ENCODE measurements around the gene ZNF618.

ZNF618 gene

GRCh38 chr9:114002271-114002985 lies 126.3 kb downstream of the ZNF618 start:
- no peak overlapping the region for H3K4me3 ChIP-seq (ENCODE audit: low read depth, low read length)
- TF ChIP-seq, protein P1, sequence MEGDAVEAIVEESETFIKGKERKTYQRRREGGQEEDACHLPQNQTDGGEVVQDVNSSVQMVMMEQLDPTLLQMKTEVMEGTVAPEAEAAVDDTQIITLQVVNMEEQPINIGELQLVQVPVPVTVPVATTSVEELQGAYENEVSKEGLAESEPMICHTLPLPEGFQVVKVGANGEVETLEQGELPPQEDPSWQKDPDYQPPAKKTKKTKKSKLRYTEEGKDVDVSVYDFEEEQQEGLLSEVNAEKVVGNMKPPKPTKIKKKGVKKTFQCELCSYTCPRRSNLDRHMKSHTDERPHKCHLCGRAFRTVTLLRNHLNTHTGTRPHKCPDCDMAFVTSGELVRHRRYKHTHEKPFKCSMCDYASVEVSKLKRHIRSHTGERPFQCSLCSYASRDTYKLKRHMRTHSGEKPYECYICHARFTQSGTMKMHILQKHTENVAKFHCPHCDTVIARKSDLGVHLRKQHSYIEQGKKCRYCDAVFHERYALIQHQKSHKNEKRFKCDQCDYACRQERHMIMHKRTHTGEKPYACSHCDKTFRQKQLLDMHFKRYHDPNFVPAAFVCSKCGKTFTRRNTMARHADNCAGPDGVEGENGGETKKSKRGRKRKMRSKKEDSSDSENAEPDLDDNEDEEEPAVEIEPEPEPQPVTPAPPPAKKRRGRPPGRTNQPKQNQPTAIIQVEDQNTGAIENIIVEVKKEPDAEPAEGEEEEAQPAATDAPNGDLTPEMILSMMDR (conservative IDR thresholded peaks at IDR 0.05; ENCODE audit: low read depth, low read length): no peak
- DNase-seq (ENCODE audit: low read depth): no peak

DNA sequence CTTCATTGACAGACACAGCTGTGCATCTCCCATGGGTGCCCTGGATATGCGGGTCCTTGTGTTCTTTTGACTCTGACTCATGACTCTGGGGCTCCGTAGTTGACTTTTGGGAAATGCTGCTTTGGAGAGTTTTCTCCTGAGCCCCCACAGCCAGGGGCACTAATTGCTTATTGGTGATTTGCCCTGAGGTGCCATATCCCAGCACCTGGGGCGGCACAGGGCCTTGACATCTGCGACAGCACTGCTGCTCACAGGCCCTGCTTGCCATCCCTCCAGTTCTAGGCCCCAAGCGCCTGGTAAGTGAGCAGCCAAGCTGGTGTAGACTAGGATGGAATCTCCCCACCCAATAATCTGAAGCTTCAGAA lies 126.9 kb downstream of the ZNF618 start:
- DNase-seq (ENCODE audit: low read depth): no peak
- TF ChIP-seq, protein P1 (conservative IDR thresholded peaks at IDR 0.05; ENCODE audit: low read depth, low read length): no peak
- no peak overlapping the region for H3K4me3 ChIP-seq (ENCODE audit: low read depth, low read length)

- DNase-seq (ENCODE audit: low read depth): no peak
- TF ChIP-seq, protein P1 (conservative IDR thresholded peaks at IDR 0.05; ENCODE audit: low read depth, low read length): no peak
- H3K4me3 ChIP-seq (ENCODE audit: low read depth, low read length): no peak overlapping the region
Observed at GRCh38 chr9:114003351-114003750, 127.2 kb downstream of the ZNF618 start.

- DNase-seq (ENCODE audit: low read depth): no peak
- no peak overlapping the region for H3K4me3 ChIP-seq (ENCODE audit: low read depth, low read length)
- TF ChIP-seq, protein P1 (conservative IDR thresholded peaks at IDR 0.05; ENCODE audit: low read depth, low read length): no peak
Observed at GRCh38 chr9:114003758-114004157, 127.6 kb downstream of the ZNF618 start.

DNA sequence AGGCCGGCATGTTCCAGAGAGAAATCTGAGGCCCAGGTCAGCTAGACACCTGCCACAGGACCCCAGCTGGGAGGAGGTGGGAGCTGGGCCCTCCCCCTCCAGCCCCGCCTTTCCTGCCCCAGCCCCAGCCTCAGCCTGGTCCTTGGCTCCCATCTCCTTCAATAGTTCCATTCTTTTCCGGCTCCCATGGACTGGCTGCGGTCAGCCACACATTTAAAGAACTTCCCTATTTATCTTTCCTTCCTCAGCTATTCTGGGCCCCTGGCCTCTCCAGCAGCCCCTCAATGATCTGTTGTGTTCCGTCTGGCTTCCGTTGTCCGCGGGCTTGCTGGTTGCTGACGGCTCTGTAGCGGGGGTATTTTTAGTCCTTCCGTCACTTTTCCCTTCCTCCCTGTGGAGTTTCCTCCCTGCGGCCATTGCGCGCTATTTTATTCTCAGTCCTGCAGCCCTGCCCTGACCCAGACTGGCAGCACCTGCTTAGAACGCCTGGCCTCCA lies 128.2 kb downstream of the ZNF618 start:
- no peak overlapping the region for H3K4me3 ChIP-seq (ENCODE audit: low read depth, low read length)
- DNase-seq (ENCODE audit: low read depth): no peak
- TF ChIP-seq, protein P1 (conservative IDR thresholded peaks at IDR 0.05; ENCODE audit: low read depth, low read length): no peak

GRCh38 chr9:114005371-114006154 lies 129.5 kb downstream of the ZNF618 start:
- DNase-seq (ENCODE audit: low read depth): no peak
- TF ChIP-seq, protein P1 (conservative IDR thresholded peaks at IDR 0.05; ENCODE audit: low read depth, low read length): no peak
- H3K4me3 ChIP-seq (ENCODE audit: low read depth, low read length): no peak overlapping the region

Data from choroid plexus epithelial cell (primary cell).